ENCODE measurements around the gene CLTCL1. TPM values are rescaled to one million over a fixed set of nuclear protein-coding genes. Genes with fewer than 3 reads are reported as not detected.

Gene CLTCL1
- total RNA-seq, 1 donor from 2014 or later = 4.5 TPM

DNA sequence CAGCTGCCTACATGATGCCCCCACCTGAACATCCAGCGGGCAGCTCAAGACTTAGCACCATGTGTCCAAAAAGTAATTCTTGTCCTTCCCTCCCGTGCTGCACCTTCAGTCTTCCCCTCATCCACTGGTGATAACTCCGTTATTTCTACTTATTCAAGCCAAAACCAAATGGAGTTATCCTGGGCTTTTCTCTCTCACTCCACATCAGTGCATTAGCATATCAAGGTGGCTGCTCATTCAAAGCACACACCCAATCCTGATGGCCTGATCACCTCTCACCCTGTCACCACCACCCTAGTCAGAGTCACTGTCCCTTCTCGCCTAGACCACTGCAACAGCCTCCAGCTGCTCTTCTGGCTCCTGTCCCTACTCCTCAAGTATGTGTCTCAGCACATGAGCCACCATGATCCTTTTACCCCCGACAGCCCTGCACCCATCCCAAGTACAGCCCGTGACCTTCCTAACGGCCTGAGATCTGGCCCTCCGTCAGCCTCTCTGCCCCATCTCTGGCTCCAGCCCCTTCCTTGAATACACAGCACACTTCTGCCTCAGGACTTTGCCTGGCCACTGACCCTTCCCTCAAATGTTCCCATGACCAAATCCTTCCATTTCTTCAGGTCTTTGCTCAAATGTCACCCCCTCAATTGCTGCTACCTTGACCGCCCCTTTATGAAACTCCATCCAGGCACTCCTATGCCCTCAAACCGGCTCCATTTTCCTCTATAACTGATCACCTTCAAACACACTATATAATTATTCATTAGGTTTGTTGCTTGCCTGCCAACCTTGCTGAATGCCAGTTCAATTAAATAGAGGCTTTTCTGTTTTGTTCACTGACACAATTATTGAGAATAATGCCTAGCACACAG, 93.3 kb downstream of the CLTCL1 start:
- ATAC-seq = no peak
- DNase-seq (ENCODE audit: low spot score) = no peak

DNA sequence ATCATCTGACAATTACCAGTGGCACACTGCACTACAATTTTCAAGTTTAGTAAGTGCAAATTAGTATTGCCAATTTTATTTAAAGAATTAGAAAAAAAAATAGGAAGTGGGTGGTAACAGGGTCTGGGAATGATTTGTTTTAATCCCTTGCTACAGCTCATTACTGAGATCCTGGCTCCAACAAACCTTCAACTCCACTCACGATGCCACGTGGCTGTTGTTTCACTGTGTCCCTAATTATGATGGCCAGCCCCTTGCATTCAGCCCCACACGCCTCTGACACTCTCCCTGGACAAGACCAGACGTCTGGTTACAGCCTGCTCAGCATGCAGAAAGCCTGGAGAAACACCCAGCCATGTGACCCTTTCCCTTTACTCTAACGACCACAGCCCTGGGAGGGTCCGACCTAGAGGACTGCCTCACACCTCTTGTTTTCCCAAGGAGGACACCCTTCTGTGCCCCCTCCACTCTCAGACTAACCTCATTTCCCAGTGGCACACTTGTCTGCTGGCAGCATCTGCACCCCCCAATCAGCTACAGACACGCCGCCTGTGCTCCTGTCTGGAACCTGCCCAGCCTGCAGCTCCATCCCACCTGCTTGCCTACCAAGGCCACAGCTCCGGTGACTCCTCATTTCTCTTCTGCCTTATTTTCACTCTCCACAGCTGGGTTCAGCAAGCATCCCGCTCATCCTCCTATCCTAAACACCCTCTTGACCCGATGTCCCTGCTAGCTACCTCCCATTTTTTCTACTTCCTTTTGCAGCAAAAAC, 94.5 kb downstream of the CLTCL1 start:
- ATAC-seq (no peak), DNase-seq (ENCODE audit: low spot score) (no peak)

- DNase-seq (ENCODE audit: low spot score) = no peak
Observed at GRCh38 chr22:19195796-19196731, 95.5 kb downstream of the CLTCL1 start.

DNA sequence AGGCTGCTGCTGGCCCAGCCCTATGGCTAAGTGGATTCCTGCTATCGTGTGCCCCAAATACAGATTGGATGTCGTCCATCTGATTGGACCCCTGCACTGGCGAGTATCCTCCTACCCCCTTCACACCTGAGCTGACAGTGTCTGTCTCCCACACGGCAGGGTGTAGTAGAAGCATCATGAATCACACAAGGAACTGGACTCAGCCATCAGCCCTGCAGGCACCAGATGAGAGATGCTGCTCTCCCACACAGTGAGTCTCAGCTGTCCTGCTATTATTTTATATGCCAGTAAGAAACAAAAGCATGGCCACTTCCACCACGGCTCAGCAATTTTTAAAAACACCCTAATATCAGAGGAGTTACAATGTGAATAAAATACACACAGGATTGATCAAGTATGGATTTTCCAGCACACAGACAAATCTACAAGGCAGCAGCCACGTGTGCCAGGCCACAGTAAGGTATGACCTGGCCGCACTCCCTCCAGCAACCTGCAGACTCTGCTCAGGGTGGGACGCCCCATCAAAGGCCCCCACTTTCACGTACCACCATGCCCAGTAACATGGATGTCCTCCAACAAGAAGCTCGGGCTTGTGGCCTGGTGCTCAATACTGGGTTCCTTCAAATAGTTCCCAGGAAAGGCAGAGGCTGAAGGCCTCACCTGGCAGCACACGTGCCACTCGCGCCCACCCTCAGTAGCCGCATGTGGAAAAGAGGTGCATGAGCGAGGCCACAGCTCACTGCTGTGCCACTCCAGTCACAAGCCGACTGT, 96.6 kb downstream of the CLTCL1 start:
- no peak for ATAC-seq
- no peak for DNase-seq (ENCODE audit: low spot score)

More at GRCh38 chr22:19195796-19196731, 95.5 kb downstream of the CLTCL1 start:
- no peak for ATAC-seq

DNA sequence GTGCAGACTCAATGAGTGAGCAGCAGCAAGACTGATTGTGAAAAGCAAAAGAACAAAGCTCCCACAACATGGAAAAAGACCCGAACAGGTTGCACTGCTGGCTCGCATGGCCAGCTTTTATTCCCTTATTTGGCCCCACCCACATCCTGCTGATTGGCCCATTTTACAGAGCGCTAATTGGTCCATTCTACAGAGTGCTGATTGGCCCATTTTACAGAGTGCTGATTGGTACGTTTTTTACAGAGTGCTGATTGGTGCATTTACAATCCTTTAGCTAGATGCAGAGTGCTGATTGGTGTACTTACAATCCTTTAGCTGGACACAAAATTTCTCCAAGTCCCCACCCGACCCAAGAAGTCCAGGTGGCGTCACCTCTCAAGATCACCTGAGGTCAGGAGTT, 97.6 kb downstream of the CLTCL1 start:
- ATAC-seq = no peak
- no peak for DNase-seq (ENCODE audit: low spot score)

DNA sequence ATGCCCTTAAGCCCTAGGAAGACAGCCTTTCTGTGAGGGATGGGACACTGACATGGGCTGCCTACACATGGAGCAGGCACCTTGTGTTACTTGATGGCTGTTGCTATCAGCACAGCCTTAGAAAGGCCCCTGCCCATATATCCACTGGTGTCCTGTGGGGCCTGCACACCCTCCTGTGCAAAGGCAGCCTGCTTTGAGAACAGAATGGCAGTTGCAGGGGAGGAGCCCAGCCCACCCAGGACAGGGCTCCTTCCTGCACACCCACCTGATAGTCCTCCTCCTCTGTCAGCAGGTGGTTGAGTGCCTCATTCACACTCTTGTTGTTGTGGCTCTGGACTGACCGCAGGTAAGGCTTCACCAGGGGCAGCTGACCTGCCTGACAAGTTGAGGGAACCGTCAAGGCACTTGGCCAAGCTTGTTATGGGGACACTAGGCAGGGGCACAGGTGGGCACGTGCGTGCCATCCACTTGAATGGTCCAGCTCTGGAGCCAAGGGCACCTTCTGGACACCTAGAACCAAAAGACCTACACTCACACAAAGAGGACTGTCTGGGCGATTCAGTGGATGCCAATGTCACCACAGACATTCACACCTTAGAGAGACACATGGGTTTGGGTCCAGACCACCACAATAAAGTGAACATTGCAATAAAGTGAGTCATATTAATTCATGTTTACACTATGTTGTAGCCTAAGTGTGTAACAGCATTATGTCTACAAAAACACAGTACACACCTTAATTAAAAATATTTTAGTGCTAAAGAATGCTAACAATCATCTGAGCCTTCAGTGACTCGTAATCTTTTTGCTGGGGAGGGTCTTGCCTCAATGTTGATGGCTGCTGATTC, 103.6 kb downstream of the CLTCL1 start:
- no peak for ATAC-seq
- DNase-seq (ENCODE audit: low spot score) = no peak

- no peak for ATAC-seq
- no peak for DNase-seq (ENCODE audit: low spot score)
Observed at GRCh38 chr22:19184276-19184997, 107.1 kb downstream of the CLTCL1 start.

DNA sequence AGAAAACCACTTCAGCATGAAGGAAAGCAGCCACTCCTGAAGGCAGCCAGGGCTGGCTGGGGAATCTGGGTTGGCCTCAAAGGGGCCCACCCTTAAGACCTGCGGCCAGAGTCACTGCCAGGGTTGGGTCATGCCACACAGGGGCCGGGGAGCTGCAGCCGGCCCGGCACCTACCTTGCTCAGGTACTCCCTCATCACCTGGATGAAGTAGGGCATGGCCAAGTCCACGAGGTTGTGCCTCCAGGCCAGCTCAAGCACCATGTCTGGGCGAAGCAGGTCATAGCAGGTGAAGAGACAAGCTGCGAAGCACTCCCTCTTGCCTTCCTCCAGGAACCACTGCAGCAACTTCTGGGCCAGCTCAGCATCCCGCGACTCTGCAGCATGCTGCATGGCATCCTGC, 108.3 kb downstream of the CLTCL1 start:
- no peak for DNase-seq (ENCODE audit: low spot score)
- ATAC-seq = no peak

DNA sequence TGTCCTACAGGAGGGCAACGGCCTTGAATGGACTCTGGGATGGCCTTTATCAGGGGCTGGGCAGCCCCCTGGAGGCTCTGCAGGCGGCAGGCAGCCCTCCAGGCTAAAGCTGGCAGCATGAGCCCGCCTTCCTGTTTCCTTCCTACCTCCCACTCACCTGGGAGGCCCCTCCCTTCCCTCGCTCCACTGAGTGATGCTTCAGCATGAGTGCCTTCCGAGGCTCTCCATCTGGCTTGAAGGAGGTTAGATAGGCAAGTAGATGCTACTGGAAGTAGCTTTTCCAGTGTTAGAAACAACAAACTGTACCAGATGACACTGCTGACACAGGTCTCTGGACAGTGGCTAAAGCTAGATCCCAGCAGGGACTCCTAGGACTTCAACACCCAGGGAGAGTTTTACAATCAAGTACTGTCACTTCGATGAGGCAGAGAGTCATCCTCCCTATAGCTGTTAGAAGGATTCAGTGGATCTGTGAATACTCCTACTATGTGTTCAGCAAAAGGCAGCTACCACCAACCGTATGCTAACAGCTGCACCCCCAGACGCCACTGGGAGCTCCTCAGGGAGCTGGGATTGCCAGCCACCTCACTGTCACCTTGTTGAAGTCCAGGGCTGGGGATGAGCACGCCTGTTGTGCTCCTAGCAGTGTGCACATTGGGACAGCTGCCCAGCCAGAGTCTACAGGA, 108.9 kb downstream of the CLTCL1 start:
- ATAC-seq = no peak
- no peak for DNase-seq (ENCODE audit: low spot score)

- ATAC-seq = no peak
- DNase-seq (ENCODE audit: low spot score) = no peak
Observed at GRCh38 chr22:19181786-19182471, 109.6 kb downstream of the CLTCL1 start.

GRCh38 chr22:19180740-19181410, 110.6 kb downstream of the CLTCL1 start:
- ATAC-seq (no peak), DNase-seq (ENCODE audit: low spot score) (no peak)

DNA sequence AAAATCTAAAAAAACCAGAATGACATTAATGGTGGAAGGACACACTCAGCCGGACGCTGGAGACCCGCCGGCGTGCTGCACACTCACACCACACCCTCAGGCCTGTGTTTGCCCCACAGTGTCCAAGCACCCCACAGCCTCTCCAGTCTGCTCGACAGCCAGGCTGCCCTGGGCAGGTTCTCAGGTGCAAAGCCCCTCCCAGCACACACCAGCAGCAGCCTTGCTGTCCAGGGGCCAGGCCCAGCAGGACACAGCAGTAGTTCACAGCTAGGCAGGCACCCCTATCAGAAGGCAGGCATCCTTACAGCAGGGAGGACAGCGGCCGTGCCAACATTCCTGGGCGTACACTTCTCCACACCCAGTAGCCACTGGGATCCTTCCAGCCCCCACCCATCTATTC, 111.3 kb downstream of the CLTCL1 start:
- DNase-seq (ENCODE audit: low spot score) (no peak), ATAC-seq (no peak)

GRCh38 chr22:19179497-19180048, 111.9 kb downstream of the CLTCL1 start:
- ATAC-seq (peak; percentile 60), DNase-seq (ENCODE audit: low spot score) (peak; percentile 81)

DNA sequence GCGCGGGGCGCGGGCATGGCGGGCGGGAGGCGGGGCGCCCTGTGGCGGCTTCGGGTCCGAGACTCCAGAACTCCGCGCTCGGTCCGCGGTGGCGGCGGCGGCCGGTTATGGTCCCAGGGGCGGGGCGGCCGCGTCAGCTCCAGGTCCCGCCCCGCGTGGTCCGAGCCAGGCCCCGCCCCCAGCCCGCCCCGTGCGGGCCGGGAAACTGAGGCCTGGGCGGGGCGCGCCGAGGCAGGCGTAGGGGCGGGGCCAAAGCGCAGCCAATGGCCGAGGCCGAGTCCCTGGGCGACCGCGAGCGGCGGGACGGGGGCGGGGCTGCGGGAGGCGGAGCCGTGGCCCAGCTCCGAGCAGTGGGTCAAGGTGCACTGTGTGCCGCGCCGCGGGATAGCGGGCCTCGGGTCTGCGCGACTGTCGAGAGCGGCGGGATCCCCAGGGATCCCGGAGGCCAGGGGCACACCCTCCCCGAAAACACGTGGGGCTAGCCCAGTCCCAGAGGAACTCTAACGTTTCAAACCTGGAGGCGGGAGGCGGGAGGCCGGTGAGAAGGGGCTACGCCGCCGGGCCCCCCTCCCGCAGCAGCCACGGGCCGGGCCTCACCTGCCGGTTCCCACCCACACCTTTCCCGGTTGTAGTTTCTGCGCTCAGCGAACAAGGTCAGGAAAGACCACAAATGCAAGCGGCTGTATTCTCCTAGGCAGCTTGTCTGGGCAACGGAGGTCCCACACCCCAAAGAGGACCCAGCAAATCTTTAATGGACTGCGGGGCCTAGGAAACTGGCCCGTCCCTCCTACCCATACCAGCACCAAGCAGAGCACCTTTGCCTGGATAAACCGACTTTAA, 112.6 kb downstream of the CLTCL1 start, which contains the start of gene SLC25A1:
SLC25A1 (minus strand) TSS at position 80 of the 840 bp plus-strand sequence; CDS start at position 17, 63 bp downstream.
- peak; percentile 97 for DNase-seq (ENCODE audit: low spot score)
- peak; percentile 72 for ATAC-seq

DNA sequence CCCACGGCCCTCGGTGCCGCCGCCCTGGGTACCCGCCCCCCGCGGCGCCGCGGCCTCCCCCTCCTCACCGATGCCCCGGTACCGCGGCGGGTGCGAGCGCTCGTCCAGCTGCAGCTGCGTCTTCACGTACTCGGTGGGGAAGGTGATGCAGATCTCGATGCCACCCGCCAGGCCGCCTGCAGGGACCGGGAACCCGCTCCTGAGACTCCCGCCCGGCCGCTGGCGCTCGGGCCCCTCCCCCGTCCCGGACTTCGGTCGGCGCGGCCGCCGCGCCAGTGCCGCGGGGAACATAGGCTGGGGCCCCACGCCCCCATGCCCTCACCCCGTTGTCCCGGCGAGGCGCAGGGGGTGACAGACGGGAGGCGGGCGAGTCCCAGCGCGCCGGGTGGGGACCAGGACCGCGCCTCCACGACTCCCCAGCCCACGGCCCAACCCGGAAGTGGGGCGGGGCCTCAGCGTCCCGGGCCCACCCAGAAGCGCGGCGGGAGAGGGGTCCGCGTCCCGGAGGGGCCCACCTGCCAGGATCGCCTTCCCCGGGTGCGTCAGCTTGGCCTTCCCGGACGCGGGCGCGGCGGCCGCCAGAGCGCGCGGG, 113.4 kb downstream of the CLTCL1 start:
- DNase-seq (ENCODE audit: low spot score) (no peak), ATAC-seq (peak; percentile 31)
